GM06990 (cell line): ENCODE data around the gene CUX1.

ENCODE experiments used
- DNase-seq: peaks from one replicate; pipeline ENCODE4 v3.0.0-alpha.2; 2011; ENCODE audit not compliant: insufficient read length; ENCODE audit errors: extremely low read depth
- H3K27me3 ChIP-seq: replicated peaks from 2 replicates; pipeline ENCODE4 v1.6.0; 2011; ENCODE audit warnings: low read length; ENCODE audit not compliant: control insufficient read depth, insufficient read depth
- H3K36me3 ChIP-seq: 2 replicates; pipeline ENCODE4 v1.5.1; 2011; ENCODE audit warnings: low read length; ENCODE audit not compliant: control insufficient read depth, insufficient read depth
- H3K4me3 ChIP-seq: replicated peaks from 2 replicates; pipeline ENCODE4 v1.5.1; 2011; ENCODE audit warnings: low read depth, mild to moderate bottlenecking, control low read depth, low read length
- TF ChIP-seq, protein P1 (sequence below): IDR thresholded peaks from 2 replicates; pipeline ENCODE4 v1.5.1; 2011; ENCODE audit warnings: low read length, control low read depth, mild to moderate bottlenecking, inconsistent platforms; ENCODE audit not compliant: insufficient read depth, poor library complexity, severe bottlenecking

The CUX1 gene

DNA sequence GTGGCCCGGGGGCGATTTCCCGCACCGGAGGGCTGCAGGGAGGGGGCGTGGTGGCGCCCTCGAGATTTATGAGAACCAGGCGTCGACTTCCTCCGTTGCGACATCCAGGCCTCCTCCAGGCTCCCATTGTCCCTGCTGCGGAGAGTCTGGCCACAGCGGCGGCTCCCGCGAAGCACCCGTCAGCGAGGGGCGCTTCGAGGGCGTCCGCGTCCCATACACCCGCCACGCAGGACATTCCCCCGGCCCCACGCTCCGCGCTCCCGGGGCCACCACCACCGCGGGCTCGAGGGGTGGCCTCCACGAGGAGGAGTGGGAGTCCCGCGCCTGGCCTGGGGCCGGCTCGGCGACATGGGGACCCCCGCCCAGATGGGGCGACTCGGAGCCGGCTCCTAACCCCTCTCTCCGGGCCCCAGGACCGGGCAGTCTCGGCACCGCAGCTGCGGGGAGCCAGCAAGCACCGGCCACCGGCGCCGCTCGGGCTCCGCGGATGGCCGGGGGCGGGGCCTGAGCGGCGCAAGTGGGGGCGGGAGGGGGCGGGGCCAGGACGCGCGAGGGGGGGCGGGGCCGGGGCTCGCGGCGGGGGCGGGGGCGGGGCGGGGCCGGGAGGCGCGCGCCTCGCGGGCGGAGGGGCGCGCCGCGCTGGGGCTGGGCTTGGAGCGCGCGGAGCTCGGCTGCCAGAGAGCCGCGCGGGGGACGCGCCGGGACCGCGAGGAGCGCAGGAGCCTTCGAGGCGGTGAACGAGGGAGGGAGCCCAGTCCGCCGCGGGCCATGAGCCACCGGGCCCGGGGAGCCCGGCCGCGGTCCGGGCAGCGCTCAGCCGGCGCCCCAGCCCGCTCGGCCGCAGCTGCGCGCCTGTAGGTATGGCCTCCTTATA lies 469.0 kb downstream of the CUX1 start, which contains the start of gene SH2B2:
Gene SH2B2 (plus strand): TSS at position 632 of the 874 bp plus-strand sequence. CDS start 13,683 bp downstream, outside the sequence.
- no peaks in the 10 kb centered on the region for H3K27me3 ChIP-seq
- TF ChIP-seq, protein P1, sequence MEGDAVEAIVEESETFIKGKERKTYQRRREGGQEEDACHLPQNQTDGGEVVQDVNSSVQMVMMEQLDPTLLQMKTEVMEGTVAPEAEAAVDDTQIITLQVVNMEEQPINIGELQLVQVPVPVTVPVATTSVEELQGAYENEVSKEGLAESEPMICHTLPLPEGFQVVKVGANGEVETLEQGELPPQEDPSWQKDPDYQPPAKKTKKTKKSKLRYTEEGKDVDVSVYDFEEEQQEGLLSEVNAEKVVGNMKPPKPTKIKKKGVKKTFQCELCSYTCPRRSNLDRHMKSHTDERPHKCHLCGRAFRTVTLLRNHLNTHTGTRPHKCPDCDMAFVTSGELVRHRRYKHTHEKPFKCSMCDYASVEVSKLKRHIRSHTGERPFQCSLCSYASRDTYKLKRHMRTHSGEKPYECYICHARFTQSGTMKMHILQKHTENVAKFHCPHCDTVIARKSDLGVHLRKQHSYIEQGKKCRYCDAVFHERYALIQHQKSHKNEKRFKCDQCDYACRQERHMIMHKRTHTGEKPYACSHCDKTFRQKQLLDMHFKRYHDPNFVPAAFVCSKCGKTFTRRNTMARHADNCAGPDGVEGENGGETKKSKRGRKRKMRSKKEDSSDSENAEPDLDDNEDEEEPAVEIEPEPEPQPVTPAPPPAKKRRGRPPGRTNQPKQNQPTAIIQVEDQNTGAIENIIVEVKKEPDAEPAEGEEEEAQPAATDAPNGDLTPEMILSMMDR: no peak
- DNase-seq: peak; percentile 81
- no peaks in the 10 kb centered on the region for H3K36me3 ChIP-seq
- peak within 1 kb of the TSS; percentile 94 for H3K4me3 ChIP-seq

DNA sequence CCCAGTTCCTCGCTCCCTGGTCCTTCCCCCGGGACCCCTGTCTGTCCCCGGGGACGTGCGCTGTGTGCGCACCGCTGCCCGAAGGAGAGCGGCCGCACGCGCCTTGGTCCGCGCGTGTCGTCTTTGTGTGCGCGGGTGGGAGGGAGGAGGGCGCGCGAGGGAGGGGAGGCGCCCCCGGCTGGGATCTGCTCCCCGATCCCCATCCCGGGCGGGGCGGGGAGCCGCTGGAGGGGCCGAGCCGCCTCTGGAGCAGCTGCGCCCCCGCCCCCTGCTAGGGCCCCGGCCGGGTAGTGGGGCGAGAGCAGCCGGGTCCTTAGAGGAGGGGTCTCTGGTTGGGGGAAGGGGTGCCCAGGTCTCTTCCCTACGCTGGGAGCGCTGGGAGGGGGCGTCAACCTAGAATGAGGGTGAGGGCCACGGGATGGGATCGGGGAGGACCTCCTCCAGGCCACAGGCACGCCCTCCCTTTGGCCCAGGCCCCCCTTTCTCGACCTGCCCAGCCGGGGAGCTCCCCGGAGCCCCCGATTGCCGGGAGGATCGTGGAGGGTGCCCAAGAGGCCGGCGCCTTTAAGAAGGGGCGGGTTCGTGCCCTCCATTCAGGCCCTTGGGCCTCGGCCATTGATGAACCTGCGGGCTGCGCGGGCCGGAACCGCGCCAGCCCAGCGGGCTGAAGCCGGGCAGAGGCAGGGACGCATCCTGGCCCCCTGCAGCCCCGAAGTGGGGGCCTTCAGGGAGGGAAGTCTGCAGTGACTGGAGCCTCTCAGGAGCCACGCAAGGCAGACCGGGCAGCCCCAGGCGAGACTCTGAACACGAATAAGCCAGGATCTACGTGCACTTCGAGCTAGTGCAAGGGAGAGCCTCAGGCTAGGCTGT lies 469.9 kb downstream of the CUX1 start:
- H3K27me3 ChIP-seq: no peaks in the 10 kb centered on the region
- no peaks in the 10 kb centered on the region; the same call in 1 of the 2 replicates for H3K36me3 ChIP-seq
- TF ChIP-seq, protein P1: no peak
- peak; percentile 72 for DNase-seq
- H3K4me3 ChIP-seq: peak overlapping the region; percentile 94

DNA sequence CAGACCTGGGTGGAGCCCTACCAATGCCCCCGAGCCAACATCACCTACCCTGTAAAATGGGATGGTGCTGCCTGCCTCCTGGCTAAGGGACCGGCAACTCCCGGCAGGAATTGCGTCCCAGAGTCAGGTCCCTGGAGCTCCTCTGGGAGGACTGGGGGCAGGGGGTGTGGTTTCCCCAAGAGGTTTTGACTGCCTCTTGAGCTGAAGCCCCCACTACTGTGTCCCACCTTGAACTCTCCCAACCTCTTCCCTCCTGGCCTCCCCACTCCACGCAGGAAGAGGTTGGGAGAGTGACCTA lies 470.5 kb downstream of the CUX1 start:
- Histone ChIP-seq H3K4me3 (peak overlapping the region; percentile 94), H3K27me3 (no peaks in the 10 kb centered on the region), H3K36me3 (no peaks in the 10 kb centered on the region; the same call in 1 of the 2 replicates)
- no peak for DNase-seq
- TF ChIP-seq, protein P1: no peak

DNA sequence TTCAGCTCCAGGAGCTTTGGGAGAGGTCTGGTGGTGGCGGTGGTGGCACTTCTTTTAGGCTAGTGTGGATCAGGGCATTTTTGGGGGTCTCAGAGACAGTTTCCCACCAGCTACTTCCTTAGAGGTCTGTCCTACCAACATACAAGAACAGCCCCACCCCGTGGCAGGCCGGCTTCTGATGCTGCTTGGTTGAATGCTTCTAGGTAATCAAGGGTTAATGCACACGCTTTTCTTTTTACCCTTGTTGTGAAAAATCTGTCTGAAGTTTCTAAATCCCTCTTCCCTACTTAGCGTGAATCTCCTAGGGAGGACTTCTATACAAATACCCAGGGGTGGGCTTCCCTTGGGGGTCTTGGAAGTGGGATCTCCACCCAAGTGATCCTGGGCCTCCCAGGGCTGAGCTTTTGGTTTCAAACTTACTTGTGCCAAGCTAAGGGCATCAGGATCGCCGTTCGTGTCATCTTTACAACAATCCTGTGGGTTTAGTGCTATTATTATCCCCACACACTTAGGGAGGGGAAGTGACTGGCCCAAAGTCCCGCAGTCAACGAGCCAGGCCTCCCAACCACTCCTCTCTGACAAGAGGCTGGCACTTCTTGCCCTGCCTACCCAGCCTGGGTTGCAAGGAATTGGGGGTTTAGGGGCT lies 471.0 kb downstream of the CUX1 start:
- Histone ChIP-seq H3K36me3 (no peaks in the 10 kb centered on the region; the same call in 1 of the 2 replicates), H3K4me3 (peak overlapping the region; percentile 94), H3K27me3 (no peaks in the 10 kb centered on the region)
- TF ChIP-seq, protein P1: peak; percentile 55
- no peak for DNase-seq

DNA sequence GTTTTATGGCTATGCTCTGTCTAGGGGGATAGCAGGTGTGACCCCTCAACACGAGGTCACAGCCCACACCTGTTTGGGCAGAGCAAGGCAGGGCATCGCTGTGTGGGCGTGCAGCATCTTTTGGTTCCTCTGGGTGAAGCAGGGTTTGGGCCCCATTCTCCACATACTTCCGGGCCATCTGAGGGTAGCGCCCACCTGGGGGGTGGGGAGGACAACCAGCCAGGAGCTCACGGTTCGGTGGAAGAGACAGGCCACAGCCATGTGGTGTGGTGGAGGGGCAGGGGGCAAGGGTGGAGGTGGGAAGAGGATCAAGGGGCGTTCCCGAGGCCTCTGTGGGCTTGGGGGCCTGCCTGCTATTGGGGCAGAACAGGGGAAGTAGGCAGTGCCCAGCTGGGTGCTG lies 471.6 kb downstream of the CUX1 start:
- Histone ChIP-seq H3K4me3 (peak overlapping the region; percentile 94), H3K27me3 (no peaks in the 10 kb centered on the region), H3K36me3 (no peaks in the 10 kb centered on the region; the same call in 1 of the 2 replicates)
- TF ChIP-seq, protein P1: no peak
- DNase-seq: peak; percentile 71
